K562 (cell line): ENCODE measurements around the gene ARFGAP1. TPM values are rescaled to one million over a fixed set of nuclear protein-coding genes. Genes with fewer than 3 reads are reported as not detected.

Experiments used
- ATAC-seq: fragments of 200-7000 bp; cut with Tn5 transposase; 3 replicates; pipeline ENCODE4 v1.9.1; 2020; ENCODE audit warnings: moderate library complexity
- BruUV-seq: library from RNA; stranded (reverse); fragments of 400-500 nt; replicated peaks from 2 replicates; lab custom pipeline; 2021; lab: Mats Ljungman, UMichigan
- CTCF ChIA-PET: fragments of 300-600 bp; formaldehyde crosslinking; extraction: SDS; loops from one replicate; lab custom pipeline; 2021; ENCODE audit warnings: low intra/inter-chr PET ratio; lab: Yijun Ruan, JAX
- POLR2A ChIA-PET: fragments of 300-600, 350-650 bp; sonication (Branson Sonifier 250); formaldehyde crosslinking; extraction: SDS; loops from one replicate; lab custom pipeline; 2021; ENCODE audit warnings: antibody characterized with exemption, inconsistent platforms; lab: Yijun Ruan, JAX
- DNase-seq, 4 experiments: peaks; one replicate each; pipeline versions ENCODE4 v3.0.0 to v3.0.0-alpha.2; 2011 to 2018; ENCODE audit warnings: low spot score in 3 of 4, mixed read lengths in 3 of 4; ENCODE audit errors: extremely low read depth in 1 of 4
- FAIRE-seq: peaks from 2 replicates; lab custom pipeline; 2011; peaks lifted over from hg19 to GRCh38; lab: Jason Lieb, UNC
- H2AFZ ChIP-seq: 2 replicates; pipeline ENCODE4 v1.6.0; 2011; ENCODE audit warnings: low read depth, low read length, control low read depth, inconsistent platforms
- H3K27ac ChIP-seq: fragments of 200-600 bp; 3 replicates; pipeline ENCODE4 v1.8.0; 2011; ENCODE audit warnings: low read depth, mild to moderate bottlenecking, control low read depth, inconsistent platforms, low read length, moderate library complexity, mixed read lengths; ENCODE audit errors: extremely low read depth
- H3K27me3 ChIP-seq, 2 experiments: fragments of 300-600 bp in 1 of 2; 2 replicates in 1 of 2; 3 replicates in 1 of 2; pipeline versions ENCODE4 v1.6.0 to v1.8.0; 2011; ENCODE audit warnings: inconsistent platforms in 2 of 2, low read length in 2 of 2, mild to moderate bottlenecking in 1 of 2, mixed read lengths in 1 of 2, moderate library complexity in 1 of 2; ENCODE audit not compliant: control insufficient read depth in 2 of 2, insufficient read depth in 2 of 2
- H3K36me3 ChIP-seq: fragments of 300-600 bp; 3 replicates; pipeline ENCODE4 v1.8.0; 2011; ENCODE audit warnings: mild to moderate bottlenecking, low read length, inconsistent platforms; ENCODE audit not compliant: control insufficient read depth, insufficient read depth
- H3K4me1 ChIP-seq, 2 experiments: fragments of 200-600 bp in 1 of 2; replicated peaks in 1 of 2; 2 replicates in 1 of 2; 3 replicates in 1 of 2; pipeline versions ENCODE4 v1.5.1 to v1.8.0; 2011; ENCODE audit warnings: inconsistent platforms in 2 of 2, low read length in 2 of 2, mild to moderate bottlenecking in 1 of 2, mixed read lengths in 1 of 2, moderate library complexity in 1 of 2; ENCODE audit not compliant: control insufficient read depth in 2 of 2, insufficient read depth in 2 of 2
- H3K4me2 ChIP-seq: 2 replicates; pipeline ENCODE4 v1.6.1; 2011; ENCODE audit warnings: low read length, control low read depth, inconsistent platforms, mixed read lengths; ENCODE audit not compliant: insufficient read depth
- H3K4me3 ChIP-seq: fragments of 200-600 bp; sonication (generic), shearing (Covaris generic); 2 replicates; pipeline ENCODE4 v1.5.1; 2016; ENCODE audit warnings: control low read depth, inconsistent platforms
- H3K79me2 ChIP-seq: fragments of 200-600 bp; 3 replicates; pipeline ENCODE4 v1.8.0; 2011; ENCODE audit warnings: low read length, inconsistent platforms; ENCODE audit not compliant: control insufficient read depth, insufficient read depth
- H3K9ac ChIP-seq, 2 experiments: 2 replicates each; pipeline versions ENCODE4 v1.6.0 to v1.6.1; 2011; ENCODE audit warnings: low read depth in 2 of 2, low read length in 2 of 2, control low read depth in 1 of 2, inconsistent platforms in 1 of 2, mild to moderate bottlenecking in 1 of 2, mixed read lengths in 1 of 2; ENCODE audit not compliant: insufficient read depth in 1 of 2
- H3K9me1 ChIP-seq: one replicate; pipeline ENCODE4 v1.6.0; 2011; ENCODE audit warnings: inconsistent platforms, mild to moderate bottlenecking, low read length, moderate library complexity; ENCODE audit not compliant: control insufficient read depth, insufficient read depth
- H3K9me3 ChIP-seq: replicated peaks from 2 replicates; pipeline ENCODE4 v1.5.1; 2011; ENCODE audit warnings: low read depth, low read length, inconsistent platforms; ENCODE audit not compliant: control insufficient read depth, insufficient read depth
- H4K20me1 ChIP-seq: replicated peaks from 2 replicates; pipeline ENCODE4 v1.6.1; 2011; ENCODE audit warnings: low read length, inconsistent platforms, mixed read lengths; ENCODE audit not compliant: control insufficient read depth, insufficient read depth
- EP300 ChIP-seq: IDR thresholded peaks from 2 replicates; pipeline ENCODE4 v1.6.1; 2012; ENCODE audit warnings: low read length, improper control_type of control experiment
- HNRNPUL1 ChIP-seq: fragments of 200-400 bp; formaldehyde crosslinking; IDR thresholded peaks from 2 replicates; pipeline ENCODE4 v1.6.1; 2017; ENCODE audit warnings: low read length
- PHB ChIP-seq: fragments of 250-450 bp; sonication (Bioruptor Pico); IDR thresholded peaks from 2 replicates; pipeline ENCODE4 v1.5.0; 2021
- POLR2G ChIP-seq: fragments of 200-400 bp; formaldehyde crosslinking; IDR thresholded peaks from 2 replicates; pipeline ENCODE4 v1.6.1; 2017; ENCODE audit warnings: low read depth, mild to moderate bottlenecking, antibody characterized with exemption, low read length, moderate library complexity
- POLR3G ChIP-seq: IDR thresholded peaks from 2 replicates; pipeline ENCODE4 v1.6.1; 2011; ENCODE audit not compliant: insufficient read length, insufficient replicate concordance; ENCODE audit errors: extremely low read depth
- PURB ChIP-seq: sonication (generic); formaldehyde crosslinking; IDR thresholded peaks from 2 replicates; pipeline ENCODE4 v1.9.0; 2021; ENCODE audit warnings: low read depth, mild to moderate bottlenecking, missing genetic modification reagents
- RBFOX2 ChIP-seq: fragments of 200-400 bp; formaldehyde crosslinking; IDR thresholded peaks from 2 replicates; pipeline ENCODE4 v1.6.1; 2017; ENCODE audit warnings: low read depth, mild to moderate bottlenecking, low read length, moderate library complexity
- ZNF507 ChIP-seq: conservative IDR thresholded peaks from 2 replicates; pipeline ENCODE4 v1.6.1; 2017; ENCODE audit warnings: missing genetic modification characterization, missing compliant biosample characterization
- WGBS: fragments of 100-300 bp; shearing (Covaris generic); methylation state at CpG from one replicate; pipeline ENCODE4 v1.1.6; 2016; ENCODE audit warnings: low coverage, mixed read lengths; ENCODE audit not compliant: insufficient coverage; ENCODE audit errors: missing lambda C conversion rate; 5-methylcytosine and 5-hydroxymethylcytosine counted together
- in situ Hi-C: fragments of 300-500 bp; cut with MboI; formaldehyde crosslinking; loops from 4 replicates; pipeline ENCODE4 v1.15.0; 2018; ENCODE audit warnings: inconsistent platforms, mixed read lengths
- intact Hi-C: fragments of 100-400 bp; cut with micrococcal nuclease; formaldehyde crosslinking; loops from 2 replicates; pipeline ENCODE4 v1.14.2; 2022
- polyA plus RNA-seq, 8 experiments: library from polyadenylated mRNA; depleted of rRNA in 4 of 8; stranded (reverse) in 5 of 8; unstranded in 3 of 8; fragments of >200 nt; fragmentation: Nextera tagmentation in 2 of 8; fragmentation: Illumina TruSeq in 1 of 8; extraction: Ambion mirVana in 2 of 8; extraction: Trizol in 1 of 8; gene quantifications; 2 replicates each; pipeline versions ENCODE4 v1.2.1 to v1.2.3, GENCODE V29; 2011 to 2014; ENCODE audit warnings: inconsistent platforms in 1 of 8, missing spikeins in 1 of 8
- total RNA-seq, 7 experiments: library from RNA; depleted of rRNA in 6 of 7; stranded (reverse); fragments of >200 nt in 6 of 7; fragmentation: Illumina TruSeq in 2 of 7; extraction: Trizol in 2 of 7; gene quantifications; 2 replicates each; pipeline versions ENCODE4 v1.2.1 to v1.2.3, GENCODE V29; 2011 to 2021; ENCODE audit warnings: low replicate concordance in 1 of 7

Gene ARFGAP1
- total and polyA plus RNA-seq, 9 of the 15 experiments (the other 6 are each of a cell fraction or from before 2014, with no cell fraction given) = 0.53 to 102 (median 33.5) TPM

DNA sequence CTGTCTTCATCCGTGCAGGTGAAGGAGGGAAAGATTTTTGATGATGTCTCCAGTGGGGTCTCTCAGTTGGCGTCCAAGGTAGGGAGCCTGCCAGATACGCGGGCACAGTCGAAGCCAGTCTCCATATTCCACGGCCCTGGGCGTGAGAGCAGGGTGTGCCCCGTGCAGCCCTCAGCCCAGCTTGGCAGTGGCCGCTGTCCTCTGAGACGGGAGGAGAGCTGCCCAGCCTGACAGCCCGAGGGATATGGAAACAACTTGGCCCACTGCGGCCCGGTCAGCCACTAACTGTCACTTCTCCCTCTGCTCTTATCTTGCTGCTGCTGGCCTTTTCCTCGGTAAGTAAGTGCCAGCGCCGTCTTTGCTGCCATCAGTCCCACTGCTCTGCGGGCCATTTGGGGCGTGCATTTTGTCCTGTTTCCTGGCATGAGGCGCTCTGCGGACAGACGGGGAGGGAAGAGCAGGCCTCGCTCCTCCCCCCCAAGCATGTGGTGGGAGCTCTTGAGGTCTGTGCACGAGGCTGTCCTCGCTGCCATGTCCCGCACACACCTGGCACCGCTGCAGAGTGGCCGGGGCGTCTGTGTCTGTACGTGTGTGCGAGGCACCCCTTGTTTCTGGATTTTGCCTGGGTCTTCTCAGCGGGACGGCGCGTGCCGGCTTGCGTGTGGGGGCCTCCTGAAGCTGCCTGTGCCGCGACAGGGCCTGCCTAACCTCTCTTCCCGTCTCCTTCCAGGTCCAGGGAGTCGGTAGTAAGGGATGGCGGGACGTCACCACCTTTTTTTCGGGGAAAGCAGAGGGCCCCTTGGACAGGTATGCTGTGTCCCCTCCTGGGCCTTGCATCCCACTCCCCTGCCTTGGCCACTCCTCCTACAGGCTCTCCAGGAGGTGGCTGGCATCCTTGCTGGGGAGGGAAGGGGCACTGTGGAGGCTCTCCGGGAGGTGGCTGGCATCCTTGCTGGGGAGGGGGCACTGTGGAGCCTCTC is 13.3 kb downstream of the ARFGAP1 start:
- no TSS peak for BruUV-seq
- Histone ChIP-seq H3K4me2 (no peak overlapping the region), H4K20me1 (peaks cover 15% of the 10 kb centered on the region; the same call in 1 of the 2 replicates), H3K9me1 (peaks cover 4% of the 10 kb centered on the region), H3K36me3 (peaks cover 66% of the 10 kb centered on the region; the same call in 2 of the 3 replicates), H3K27ac (no peak overlapping the region), H3K4me1 (peaks cover 0 to 45% of the 10 kb centered on the region in 2 experiments; a peak in 2 of 5 replicates), H2AFZ (no peak overlapping the region), H3K9ac (no peak overlapping the region), H3K4me3 (no peak overlapping the region), H3K79me2 (no peaks in the 10 kb centered on the region), H3K27me3 (no peaks in the 10 kb centered on the region), H3K9me3 (no peaks in the 10 kb centered on the region)
- TF ChIP-seq HNRNPUL1 = no peak
- no peak for TF ChIP-seq PURB (CRISPR knock-in tag)
- TF ChIP-seq RBFOX2 = 0 out of 2 replicates have a peak, but pooled peaks have one; percentile 9
- no peak for TF ChIP-seq PHB (CRISPR knock-in tag)
- no peak for TF ChIP-seq EP300
- no peak for TF ChIP-seq POLR3G
- peak; percentile 65 for TF ChIP-seq POLR2G
- TF ChIP-seq ZNF507 (tag) = no peak
- FAIRE-seq (no peak), DNase-seq (no peak), ATAC-seq (no peak)
- in situ Hi-C loops (no loop called here), intact Hi-C loops (no loop called here)
- ChIA-PET CTCF (no interaction called here), POLR2A (interaction anchor here (0.8 to 1.1 kb wide), 3 partner anchors 8 to 60 kb away, joined by 3 to 5 read pairs (median 4); no protein-coding TSS in a partner anchor)
- 94% methylated on average over 22 of the region's 44 CpGs for WGBS
